Fibroblast of lung (primary cell): ENCODE results near the gene CXCL9. TPM values are rescaled to one million over a fixed set of nuclear protein-coding genes. Genes with fewer than 3 reads are reported as not detected.

ENCODE experiments used
- DNase-seq, 2 donors: peaks; one replicate each; pipeline versions ENCODE4 v3.0.0 to v3.0.0-alpha.2; 2010; ENCODE audit warnings: low read depth in 2 of 2
- H2AFZ ChIP-seq: 2 replicates; pipeline ENCODE4 v1.5.1; 2012; ENCODE audit warnings: low read length, control low read depth, inconsistent platforms
- H3K27ac ChIP-seq: 2 replicates; pipeline ENCODE4 v1.5.1; 2011; ENCODE audit warnings: low read length, control low read depth; ENCODE audit not compliant: insufficient read depth
- H3K27me3 ChIP-seq: 2 replicates; pipeline ENCODE4 v1.5.1; 2011; ENCODE audit warnings: mild to moderate bottlenecking, low read length; ENCODE audit not compliant: control insufficient read depth, insufficient read depth
- H3K36me3 ChIP-seq: 2 replicates; pipeline ENCODE4 v1.5.1; 2011; ENCODE audit warnings: low read length; ENCODE audit not compliant: control insufficient read depth, insufficient read depth
- H3K4me1 ChIP-seq: 2 replicates; pipeline ENCODE4 v1.5.1; 2011; ENCODE audit warnings: low read length; ENCODE audit not compliant: control insufficient read depth, insufficient read depth; ENCODE audit errors: extremely low read depth
- H3K4me2 ChIP-seq: 2 replicates; pipeline ENCODE4 v1.5.1; 2011; ENCODE audit warnings: low read length, control low read depth; ENCODE audit not compliant: insufficient read depth; ENCODE audit errors: extremely low read depth
- H3K4me3 ChIP-seq, 4 experiments: fragments of 200-600 bp in 1 of 4; sonication (generic) in 1 of 4; replicated peaks in 1 of 4; 2 replicates each; pipeline ENCODE4 v1.5.1; 2011 to 2016; ENCODE audit warnings: low read length in 4 of 4, low read depth in 3 of 4, mild to moderate bottlenecking in 3 of 4, control low read depth in 2 of 4, inconsistent platforms in 1 of 4, mixed read lengths in 1 of 4; ENCODE audit not compliant: insufficient read depth in 1 of 4; ENCODE audit errors: control extremely low read depth in 1 of 4
- H3K79me2 ChIP-seq: 2 replicates; pipeline ENCODE4 v1.5.1; 2012; ENCODE audit warnings: mild to moderate bottlenecking, low read length, inconsistent platforms; ENCODE audit not compliant: control insufficient read depth, insufficient read depth
- H3K9ac ChIP-seq: 2 replicates; pipeline ENCODE4 v1.5.1; 2011; ENCODE audit warnings: mild to moderate bottlenecking, low read length, control low read depth; ENCODE audit not compliant: insufficient read depth
- H3K9me3 ChIP-seq: 2 replicates; pipeline ENCODE4 v1.5.1; 2012; ENCODE audit warnings: low read depth, low read length; ENCODE audit not compliant: control insufficient read depth, insufficient read depth
- H4K20me1 ChIP-seq: 2 replicates; pipeline ENCODE4 v1.5.1; 2011; ENCODE audit warnings: low read length; ENCODE audit not compliant: control insufficient read depth, insufficient read depth; ENCODE audit errors: extremely low read depth
- EZH2 ChIP-seq: IDR thresholded peaks from 2 replicates; pipeline ENCODE4 v1.5.1; 2012; ENCODE audit warnings: low read length, control low read depth, mild to moderate bottlenecking; ENCODE audit errors: missing control alignments
- polyA plus RNA-seq, 2 donors: library from polyadenylated mRNA; depleted of rRNA in 1 of 2; stranded (reverse) in 1 of 2; unstranded in 1 of 2; fragments of >200 nt; gene quantifications; 2 replicates each; pipeline ENCODE4 v1.2.1, GENCODE V29; 2011 to 2012; ENCODE audit warnings: missing spikeins in 1 of 2
- total RNA-seq: library from RNA; depleted of rRNA; stranded (reverse); fragments of >200 nt; gene quantifications from 2 replicates; pipeline ENCODE4 v1.2.1, GENCODE V29; 2014
- TF ChIP-seq, protein P1 (sequence below), 2 donors: IDR thresholded peaks in 1 of 2; conservative IDR thresholded peaks in 1 of 2; 1 replicate in 1 of 2; 2 replicates in 1 of 2; pipeline ENCODE4 v1.5.1; 2011 to 2012; ENCODE audit warnings: low read length in 2 of 2, control low read depth in 1 of 2, inconsistent platforms in 1 of 2, low read depth in 1 of 2, mild to moderate bottlenecking in 1 of 2

The CXCL9 gene
- total and polyA plus RNA-seq, 2 donors (not counting 1 experiment from before 2014, with no cell fraction given), result not detected

DNA sequence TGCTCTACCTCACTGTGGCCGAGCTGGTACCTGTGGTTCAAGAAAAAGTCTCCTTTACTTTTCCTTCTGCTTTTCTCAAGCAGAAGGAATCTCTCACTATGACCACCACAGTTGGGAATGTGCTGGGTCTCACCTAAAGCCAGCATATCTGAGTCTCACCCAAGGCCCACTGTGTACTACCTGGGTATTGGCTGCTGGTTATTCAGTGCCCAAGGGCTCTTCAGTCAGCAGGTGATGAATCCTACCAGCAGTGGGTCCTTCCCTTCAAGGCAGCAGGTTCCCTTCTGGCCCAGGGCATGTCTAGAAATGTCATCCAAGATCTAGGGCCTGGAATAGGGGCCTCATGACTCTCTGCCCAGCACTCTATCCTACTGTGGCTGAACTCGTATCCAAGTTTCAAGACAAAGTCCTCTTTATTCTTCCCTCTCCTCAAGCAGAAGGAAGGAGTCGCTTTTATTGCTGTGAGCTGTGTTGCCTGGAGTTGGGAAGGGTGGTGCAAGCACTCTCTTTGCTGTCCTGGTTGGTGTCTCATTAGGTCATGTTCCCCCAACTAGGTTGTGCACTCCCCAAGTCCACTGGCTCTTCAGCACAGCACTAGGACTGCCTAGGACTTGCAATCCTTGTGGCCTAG lies 9.9 kb upstream of the CXCL9 start:
- no peaks in the 10 kb centered on the region for H4K20me1 ChIP-seq
- H3K79me2 ChIP-seq, result no peaks in the 10 kb centered on the region
- no peak overlapping the region for H3K27ac ChIP-seq
- H3K9me3 ChIP-seq, result no peaks in the 10 kb centered on the region
- H3K27me3 ChIP-seq, result no peaks in the 10 kb centered on the region
- no peak overlapping the region for H3K4me2 ChIP-seq
- no peak for DNase-seq
- TF ChIP-seq EZH2, result no peak
- TF ChIP-seq, protein P1, sequence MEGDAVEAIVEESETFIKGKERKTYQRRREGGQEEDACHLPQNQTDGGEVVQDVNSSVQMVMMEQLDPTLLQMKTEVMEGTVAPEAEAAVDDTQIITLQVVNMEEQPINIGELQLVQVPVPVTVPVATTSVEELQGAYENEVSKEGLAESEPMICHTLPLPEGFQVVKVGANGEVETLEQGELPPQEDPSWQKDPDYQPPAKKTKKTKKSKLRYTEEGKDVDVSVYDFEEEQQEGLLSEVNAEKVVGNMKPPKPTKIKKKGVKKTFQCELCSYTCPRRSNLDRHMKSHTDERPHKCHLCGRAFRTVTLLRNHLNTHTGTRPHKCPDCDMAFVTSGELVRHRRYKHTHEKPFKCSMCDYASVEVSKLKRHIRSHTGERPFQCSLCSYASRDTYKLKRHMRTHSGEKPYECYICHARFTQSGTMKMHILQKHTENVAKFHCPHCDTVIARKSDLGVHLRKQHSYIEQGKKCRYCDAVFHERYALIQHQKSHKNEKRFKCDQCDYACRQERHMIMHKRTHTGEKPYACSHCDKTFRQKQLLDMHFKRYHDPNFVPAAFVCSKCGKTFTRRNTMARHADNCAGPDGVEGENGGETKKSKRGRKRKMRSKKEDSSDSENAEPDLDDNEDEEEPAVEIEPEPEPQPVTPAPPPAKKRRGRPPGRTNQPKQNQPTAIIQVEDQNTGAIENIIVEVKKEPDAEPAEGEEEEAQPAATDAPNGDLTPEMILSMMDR (conservative IDR thresholded peaks at IDR 0.05 in 1 of 2, IDR thresholded peaks at IDR 0.05 in 1 of 2; ENCODE audit: low read depth in 1 of 2, low read length in 2 of 2), result no peak
- H3K36me3 ChIP-seq, result no peaks in the 10 kb centered on the region
- H3K4me1 ChIP-seq, result peaks cover 2% of the 10 kb centered on the region
- no peak overlapping the region for H3K9ac ChIP-seq
- no peak overlapping the region for H2AFZ ChIP-seq
- H3K4me3 ChIP-seq, result no peak overlapping the region

DNA sequence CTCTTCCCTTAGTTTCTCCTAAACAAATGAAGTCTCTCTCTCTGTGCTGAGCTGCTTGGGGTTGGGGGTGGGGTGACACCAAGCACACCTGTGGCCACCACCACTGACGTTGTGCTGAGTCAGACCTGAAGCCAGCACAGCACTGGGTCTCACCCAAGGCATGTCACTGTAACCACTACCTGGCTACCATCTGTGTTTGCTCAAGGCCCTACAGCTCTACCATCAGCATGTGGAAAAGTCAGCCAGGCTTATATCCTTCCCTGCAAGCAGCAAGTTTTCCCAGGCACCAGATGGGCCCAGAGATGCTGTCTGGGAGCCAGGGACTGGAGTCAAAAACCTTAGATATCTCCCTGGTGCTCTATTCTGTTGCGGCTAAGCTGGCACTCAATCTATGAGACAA lies 9.1 kb upstream of the CXCL9 start:
- H3K79me2 ChIP-seq, result no peaks in the 10 kb centered on the region
- H3K27me3 ChIP-seq, result no peaks in the 10 kb centered on the region
- peaks cover 5% of the 10 kb centered on the region for H3K4me1 ChIP-seq
- H3K27ac ChIP-seq, result no peak overlapping the region
- no peak for TF ChIP-seq EZH2
- TF ChIP-seq, protein P1 (conservative IDR thresholded peaks at IDR 0.05 in 1 of 2, IDR thresholded peaks at IDR 0.05 in 1 of 2; ENCODE audit: low read depth in 1 of 2, low read length in 2 of 2), result no peak
- H3K9me3 ChIP-seq, result no peaks in the 10 kb centered on the region
- DNase-seq, result no peak
- no peak overlapping the region for H2AFZ ChIP-seq
- no peak overlapping the region for H3K4me2 ChIP-seq
- H4K20me1 ChIP-seq, result no peaks in the 10 kb centered on the region
- no peak overlapping the region for H3K9ac ChIP-seq
- no peaks in the 10 kb centered on the region for H3K36me3 ChIP-seq
- H3K4me3 ChIP-seq, result no peak overlapping the region

DNA sequence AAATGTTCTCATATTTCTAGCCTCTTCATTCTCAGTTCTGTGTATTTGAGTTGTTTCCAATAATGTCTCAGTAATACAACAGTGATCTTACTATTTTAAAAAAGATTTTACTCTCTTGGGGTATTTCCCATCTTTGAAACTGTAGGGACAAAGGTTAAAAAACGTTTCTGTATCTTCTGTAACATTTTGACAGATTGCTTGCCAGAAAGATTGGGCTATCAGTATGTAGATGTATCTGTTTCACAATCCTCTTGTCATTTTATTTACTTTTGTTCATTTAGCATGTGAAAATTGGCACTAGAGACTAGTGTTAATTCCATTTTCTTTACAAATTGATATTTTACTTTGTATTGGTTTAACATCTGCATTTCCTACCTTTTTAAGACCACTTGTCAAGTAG lies 6.2 kb upstream of the CXCL9 start:
- Histone ChIP-seq H3K9ac (no peak overlapping the region), H3K79me2 (no peaks in the 10 kb centered on the region), H2AFZ (no peak overlapping the region), H3K4me1 (peaks cover 6% of the 10 kb centered on the region), H3K4me2 (no peak overlapping the region), H3K9me3 (no peaks in the 10 kb centered on the region), H4K20me1 (no peaks in the 10 kb centered on the region), H3K27ac (no peak overlapping the region), H3K36me3 (no peaks in the 10 kb centered on the region), H3K4me3 (no peak overlapping the region), H3K27me3 (no peaks in the 10 kb centered on the region)
- DNase-seq, result no peak
- TF ChIP-seq, protein P1 (conservative IDR thresholded peaks at IDR 0.05 in 1 of 2, IDR thresholded peaks at IDR 0.05 in 1 of 2; ENCODE audit: low read depth in 1 of 2, low read length in 2 of 2), result no peak
- TF ChIP-seq EZH2, result no peak
